Liver (tissue), 9 donors: ENCODE results near the gene C2CD4D. TPM values are rescaled to one million over a fixed set of nuclear protein-coding genes. Genes with fewer than 3 reads are reported as not detected.

Experiments used
- DNase-seq: peaks from one replicate; pipeline ENCODE4 v3.0.0-alpha.2; 2017; ENCODE audit warnings: low spot score
- H3K27ac ChIP-seq, 2 donors: one replicate each; pipeline ENCODE4 v1.7.0; 2013; ENCODE audit warnings: inconsistent platforms in 2 of 2, low read length in 2 of 2, control low read depth in 1 of 2, low read depth in 1 of 2, mild to moderate bottlenecking in 1 of 2
- H3K27me3 ChIP-seq, 4 donors: one replicate each; pipeline versions ENCODE4 v1.6.1 to v1.7.0; 2013; ENCODE audit warnings: low read length in 3 of 4, inconsistent platforms in 1 of 4, mild to moderate bottlenecking in 1 of 4, moderate library complexity in 1 of 4; ENCODE audit not compliant: control insufficient read depth in 4 of 4, insufficient read depth in 4 of 4
- H3K36me3 ChIP-seq, 4 donors: one replicate each; pipeline versions ENCODE4 v1.6.1 to v1.7.0; 2013; ENCODE audit warnings: low read length in 3 of 4, mild to moderate bottlenecking in 3 of 4, low read depth in 1 of 4, moderate library complexity in 1 of 4; ENCODE audit not compliant: control insufficient read depth in 4 of 4, insufficient read depth in 3 of 4
- H3K4me1 ChIP-seq, 4 donors: one replicate each; pipeline versions ENCODE4 v1.6.1 to v1.7.0; 2013; ENCODE audit warnings: low read length in 3 of 4, mild to moderate bottlenecking in 3 of 4, moderate library complexity in 1 of 4; ENCODE audit not compliant: control insufficient read depth in 4 of 4, insufficient read depth in 4 of 4
- H3K4me3 ChIP-seq, 3 donors: one replicate each; pipeline versions ENCODE4 v1.6.1 to v1.7.0; 2013; ENCODE audit warnings: low read length in 3 of 3, control low read depth in 1 of 3, low read depth in 1 of 3, mild to moderate bottlenecking in 1 of 3
- H3K9ac ChIP-seq, 2 donors: one replicate each; pipeline ENCODE4 v1.7.0; 2013; ENCODE audit warnings: low read length in 2 of 2, mild to moderate bottlenecking in 2 of 2, moderate library complexity in 2 of 2, control low read depth in 1 of 2, low read depth in 1 of 2
- H3K9me3 ChIP-seq, 4 donors: one replicate each; pipeline versions ENCODE4 v1.6.1 to v1.7.0; 2013; ENCODE audit warnings: low read length in 3 of 4; ENCODE audit not compliant: control insufficient read depth in 4 of 4
- ATF3 ChIP-seq: IDR thresholded peaks from 2 replicates; pipeline ENCODE4 v1.6.1; 2016; ENCODE audit warnings: antibody characterized with exemption
- FOXA1 ChIP-seq: IDR thresholded peaks from 2 replicates; pipeline ENCODE4 v1.6.1; 2016; ENCODE audit warnings: antibody characterized with exemption
- GABPA ChIP-seq, 2 donors: IDR thresholded peaks in 1 of 2; conservative IDR thresholded peaks in 1 of 2; 2 replicates each; pipeline ENCODE4 v1.6.1; 2016; ENCODE audit warnings: antibody characterized with exemption in 2 of 2, mild to moderate bottlenecking in 1 of 2, moderate library complexity in 1 of 2
- HNF4A ChIP-seq, 2 donors: conservative IDR thresholded peaks; 2 replicates each; pipeline ENCODE4 v1.6.1; 2016; ENCODE audit warnings: antibody characterized with exemption in 2 of 2, mild to moderate bottlenecking in 2 of 2
- MAX ChIP-seq: IDR thresholded peaks from 2 replicates; pipeline ENCODE4 v1.6.1; 2016; ENCODE audit warnings: antibody characterized with exemption
- NR2F2 ChIP-seq: IDR thresholded peaks from 2 replicates; pipeline ENCODE4 v1.6.1; 2016; ENCODE audit warnings: antibody characterized with exemption
- RAD21 ChIP-seq, 2 donors: IDR thresholded peaks; 2 replicates each; pipeline ENCODE4 v1.6.1; 2016; ENCODE audit warnings: antibody characterized with exemption in 2 of 2, mild to moderate bottlenecking in 2 of 2
- RXRA ChIP-seq, 2 donors: IDR thresholded peaks; 2 replicates each; pipeline ENCODE4 v1.6.1; 2017 to 2018; ENCODE audit warnings: antibody characterized with exemption in 2 of 2, mild to moderate bottlenecking in 1 of 2
- SP1 ChIP-seq: IDR thresholded peaks from 2 replicates; pipeline ENCODE4 v1.6.1; 2018; ENCODE audit warnings: antibody characterized with exemption, mild to moderate bottlenecking
- YY1 ChIP-seq: IDR thresholded peaks from 2 replicates; pipeline ENCODE4 v1.6.1; 2016; ENCODE audit warnings: antibody characterized with exemption, mild to moderate bottlenecking
- ZBTB33 ChIP-seq: IDR thresholded peaks from 2 replicates; pipeline ENCODE4 v1.6.1; 2016; ENCODE audit warnings: antibody characterized with exemption
- whole genome bisulfite sequencing: extraction: QIAGEN DNeasy Blood & Tissue Kit; methylation state at CpG from one replicate; pipeline ENCODE4 v1.1.7; 2013; 5-methylcytosine and 5-hydroxymethylcytosine counted together
- polyA plus RNA-seq, 2 donors: library from polyadenylated mRNA; stranded (reverse) in 1 of 2; unstranded in 1 of 2; fragments of 200-250 nt in 1 of 2; fragments of >200 nt in 1 of 2; fragmentation: Nextera tagmentation in 1 of 2; extraction: Ambion mirVana in 1 of 2; gene quantifications; one replicate each; pipeline versions ENCODE4 v1.2.1 to v1.2.3, GENCODE V29; 2013 to 2015
- total RNA-seq, 2 donors: library from RNA; depleted of rRNA; stranded (reverse); fragments of >200 nt; gene quantifications; one replicate each; pipeline ENCODE4 v1.2.3, GENCODE V29; 2014
- TF ChIP-seq, protein P1 (sequence below): IDR thresholded peaks from 2 replicates; pipeline ENCODE4 v1.6.1; 2016; ENCODE audit warnings: antibody characterized with exemption, mild to moderate bottlenecking
- TF ChIP-seq, protein P2 (sequence below): fragments of 150-350 bp; IDR thresholded peaks from 2 replicates; pipeline ENCODE4 v1.5.1; 2017; ENCODE audit warnings: improper control_type of control experiment, low read depth, low read length; ENCODE audit not compliant: missing input control
- donor health status: healthy.
- donor health status: healthy.
- donor health status: healthy.
- donor health status: healthy.
- donor health status: healthy.

The C2CD4D gene
- total and polyA plus RNA-seq, 4 donors, result 0.02 to 0.08 TPM; not detected in 2

DNA sequence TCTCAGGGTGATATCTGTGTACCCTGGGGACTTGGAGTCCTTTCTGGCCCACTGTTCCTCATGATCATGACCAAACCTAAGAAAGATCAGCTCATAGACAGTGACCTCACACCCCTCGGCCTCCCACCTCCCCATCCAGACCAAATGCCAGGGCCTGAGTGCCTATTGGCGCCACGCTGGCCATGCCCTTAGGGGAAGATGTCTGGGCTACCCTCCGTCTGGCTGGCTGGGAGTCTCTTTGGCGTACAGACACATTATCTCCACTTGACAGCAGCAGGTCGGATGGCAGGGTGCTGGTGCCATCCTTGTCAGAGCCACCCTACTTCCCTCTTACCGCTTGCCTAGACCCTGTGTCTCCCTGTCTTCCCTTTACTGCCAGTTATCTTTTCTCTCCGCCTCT, 16.4 kb downstream of the C2CD4D start (continued):
- TF ChIP-seq, protein P1, sequence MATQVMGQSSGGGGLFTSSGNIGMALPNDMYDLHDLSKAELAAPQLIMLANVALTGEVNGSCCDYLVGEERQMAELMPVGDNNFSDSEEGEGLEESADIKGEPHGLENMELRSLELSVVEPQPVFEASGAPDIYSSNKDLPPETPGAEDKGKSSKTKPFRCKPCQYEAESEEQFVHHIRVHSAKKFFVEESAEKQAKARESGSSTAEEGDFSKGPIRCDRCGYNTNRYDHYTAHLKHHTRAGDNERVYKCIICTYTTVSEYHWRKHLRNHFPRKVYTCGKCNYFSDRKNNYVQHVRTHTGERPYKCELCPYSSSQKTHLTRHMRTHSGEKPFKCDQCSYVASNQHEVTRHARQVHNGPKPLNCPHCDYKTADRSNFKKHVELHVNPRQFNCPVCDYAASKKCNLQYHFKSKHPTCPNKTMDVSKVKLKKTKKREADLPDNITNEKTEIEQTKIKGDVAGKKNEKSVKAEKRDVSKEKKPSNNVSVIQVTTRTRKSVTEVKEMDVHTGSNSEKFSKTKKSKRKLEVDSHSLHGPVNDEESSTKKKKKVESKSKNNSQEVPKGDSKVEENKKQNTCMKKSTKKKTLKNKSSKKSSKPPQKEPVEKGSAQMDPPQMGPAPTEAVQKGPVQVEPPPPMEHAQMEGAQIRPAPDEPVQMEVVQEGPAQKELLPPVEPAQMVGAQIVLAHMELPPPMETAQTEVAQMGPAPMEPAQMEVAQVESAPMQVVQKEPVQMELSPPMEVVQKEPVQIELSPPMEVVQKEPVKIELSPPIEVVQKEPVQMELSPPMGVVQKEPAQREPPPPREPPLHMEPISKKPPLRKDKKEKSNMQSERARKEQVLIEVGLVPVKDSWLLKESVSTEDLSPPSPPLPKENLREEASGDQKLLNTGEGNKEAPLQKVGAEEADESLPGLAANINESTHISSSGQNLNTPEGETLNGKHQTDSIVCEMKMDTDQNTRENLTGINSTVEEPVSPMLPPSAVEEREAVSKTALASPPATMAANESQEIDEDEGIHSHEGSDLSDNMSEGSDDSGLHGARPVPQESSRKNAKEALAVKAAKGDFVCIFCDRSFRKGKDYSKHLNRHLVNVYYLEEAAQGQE, result no peak
- TF ChIP-seq NR2F2 (no peak), SP1 (no peak), RAD21 (IDR thresholded peaks at IDR 0.05) (no peak), MAX (no peak), GABPA (IDR thresholded peaks at IDR 0.05 in 1 of 2, conservative IDR thresholded peaks at IDR 0.05 in 1 of 2) (no peak), ZBTB33 (no peak)

DNA sequence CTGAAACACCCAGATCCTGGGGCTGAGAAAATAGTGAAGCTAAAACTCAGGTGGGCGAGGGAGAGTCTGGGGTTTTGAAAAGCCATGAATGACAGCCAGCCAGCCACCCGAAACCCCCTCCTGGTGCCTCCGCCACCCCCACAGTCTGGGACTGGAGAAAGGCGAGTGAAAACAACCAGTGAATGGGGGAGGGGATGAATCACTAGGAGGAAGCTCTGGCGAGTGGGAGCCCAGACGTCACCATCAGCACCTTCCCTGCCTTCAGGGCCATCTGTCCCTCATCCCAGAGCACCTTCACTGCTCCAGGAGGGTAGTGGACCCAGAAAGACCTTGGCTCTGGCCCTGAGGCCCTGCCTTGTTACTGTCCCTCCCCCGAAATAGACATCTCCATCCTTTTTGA, 17.2 kb downstream of the C2CD4D start:
- no peaks in the 10 kb centered on the region for H3K9me3 ChIP-seq
- H3K9ac ChIP-seq, result no peak overlapping the region
- TF ChIP-seq GABPA (IDR thresholded peaks at IDR 0.05 in 1 of 2, conservative IDR thresholded peaks at IDR 0.05 in 1 of 2) (no peak), SP1 (no peak), FOXA1 (no peak), RXRA (IDR thresholded peaks at IDR 0.05) (no peak), ATF3 (no peak), HNF4A (conservative IDR thresholded peaks at IDR 0.05) (no peak), ZBTB33 (no peak), YY1 (no peak), RAD21 (IDR thresholded peaks at IDR 0.05) (no peak), NR2F2 (no peak)
- TF ChIP-seq, protein P1, result no peak
- TF ChIP-seq, protein P2, sequence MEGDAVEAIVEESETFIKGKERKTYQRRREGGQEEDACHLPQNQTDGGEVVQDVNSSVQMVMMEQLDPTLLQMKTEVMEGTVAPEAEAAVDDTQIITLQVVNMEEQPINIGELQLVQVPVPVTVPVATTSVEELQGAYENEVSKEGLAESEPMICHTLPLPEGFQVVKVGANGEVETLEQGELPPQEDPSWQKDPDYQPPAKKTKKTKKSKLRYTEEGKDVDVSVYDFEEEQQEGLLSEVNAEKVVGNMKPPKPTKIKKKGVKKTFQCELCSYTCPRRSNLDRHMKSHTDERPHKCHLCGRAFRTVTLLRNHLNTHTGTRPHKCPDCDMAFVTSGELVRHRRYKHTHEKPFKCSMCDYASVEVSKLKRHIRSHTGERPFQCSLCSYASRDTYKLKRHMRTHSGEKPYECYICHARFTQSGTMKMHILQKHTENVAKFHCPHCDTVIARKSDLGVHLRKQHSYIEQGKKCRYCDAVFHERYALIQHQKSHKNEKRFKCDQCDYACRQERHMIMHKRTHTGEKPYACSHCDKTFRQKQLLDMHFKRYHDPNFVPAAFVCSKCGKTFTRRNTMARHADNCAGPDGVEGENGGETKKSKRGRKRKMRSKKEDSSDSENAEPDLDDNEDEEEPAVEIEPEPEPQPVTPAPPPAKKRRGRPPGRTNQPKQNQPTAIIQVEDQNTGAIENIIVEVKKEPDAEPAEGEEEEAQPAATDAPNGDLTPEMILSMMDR, result no peak
- no peak for DNase-seq
- H3K36me3 ChIP-seq, result peaks cover 0 to 5% (median 3%) of the 10 kb centered on the region in 4 donors
- H3K4me3 ChIP-seq, result no peak overlapping the region
- 76% methylated on average over 7 of the region's 7 CpGs for WGBS
- peaks cover 12 to 94% (median 62%) of the 10 kb centered on the region in 4 donors for H3K4me1 ChIP-seq
- H3K27me3 ChIP-seq, result no peaks in the 10 kb centered on the region
- H3K27ac ChIP-seq, result peak overlapping the region in 1 of 2 donors; percentile 21
